Vagina (tissue), 2 donors: Measurements from ENCODE around the gene TEX2. TPM values are rescaled to one million over a fixed set of nuclear protein-coding genes. Genes with fewer than 3 reads are reported as not detected.
A peak's percentile ranks its signal among the peaks of the same experiment; 100 is the strongest.

ENCODE experiments used
- DNase-seq, 2 donors: peaks; one replicate each; pipeline ENCODE4 v3.0.0-alpha.2; 2017; ENCODE audit errors: extremely low spot score in 2 of 2
- H3K27ac ChIP-seq: fragments of 200-600 bp; sonication (generic); one replicate; pipeline ENCODE4 v1.5.1; 2019
- H3K27me3 ChIP-seq: fragments of 200-600 bp; sonication (generic); one replicate; pipeline ENCODE4 v1.5.1; 2019
- H3K36me3 ChIP-seq, 2 donors: fragments of 200-600 bp; sonication (generic); one replicate each; pipeline ENCODE4 v1.5.1; 2017 to 2019
- H3K4me1 ChIP-seq: fragments of 200-600 bp; sonication (generic); one replicate; pipeline ENCODE4 v1.5.1; 2019
- H3K4me3 ChIP-seq, 2 donors: fragments of 200-600 bp; sonication (generic); 1 replicate in 1 of 2; 2 replicates in 1 of 2; pipeline ENCODE4 v1.5.1; 2016 to 2019
- H3K9me3 ChIP-seq: fragments of 200-600 bp; sonication (generic); one replicate; pipeline ENCODE4 v1.5.1; 2019
- POLR2A ChIP-seq, 2 donors: fragments of 450-650 bp; IDR thresholded peaks; one replicate each; pipeline ENCODE4 v1.6.1; 2017; ENCODE audit warnings: antibody characterized with exemption in 2 of 2, mild to moderate bottlenecking in 2 of 2, moderate library complexity in 2 of 2
- POLR2AphosphoS5 ChIP-seq, 2 donors: sonication (generic); formaldehyde crosslinking; IDR thresholded peaks; one replicate each; pipeline ENCODE4 v1.9.0; 2017; ENCODE audit warnings: antibody characterized with exemption in 2 of 2, mild to moderate bottlenecking in 2 of 2, low read depth in 1 of 2; ENCODE audit not compliant: insufficient read depth in 1 of 2
- intact Hi-C: fragments of 100-400 bp; cut with DNase I; formaldehyde crosslinking; loops from one replicate; pipeline ENCODE4 v1.15.1; 2023
- total RNA-seq: library from RNA; depleted of rRNA; stranded (reverse); fragments of >200 nt; gene quantifications from one replicate; pipeline ENCODE4 v1.2.3, GENCODE V29; 2016
- TF ChIP-seq, protein P1 (sequence below), 3 experiments: fragments of 450-650 bp in 2 of 3; fragments of 200-600 bp in 1 of 3; sonication (generic) in 1 of 3; IDR thresholded peaks; one replicate each; pipeline ENCODE4 v1.5.1; 2017 to 2019; ENCODE audit warnings: antibody characterized with exemption in 3 of 3, mild to moderate bottlenecking in 2 of 3, moderate library complexity in 2 of 3

The TEX2 gene
- total RNA-seq, 1 donor from 2014 or later, result 32.4 TPM

GRCh38 chr17:64131606-64132270, 131.3 kb downstream of the TEX2 start:
- Histone ChIP-seq H3K27ac (peak overlapping the region; percentile 89), H3K4me1 (peaks cover 36% of the 10 kb centered on the region), H3K27me3 (no peaks in the 10 kb centered on the region), H3K36me3 (no peaks in the 10 kb centered on the region), H3K9me3 (no peaks in the 10 kb centered on the region), H3K4me3 (no peak overlapping the region)
- intact Hi-C loops, result loop anchor here (5.0 to 10.0 kb wide), 2 partner anchors 104 to 217 kb away; partner anchors contain the start of genes CSHL1 and GH1
- no peak for TF ChIP-seq POLR2A (IDR thresholded peaks at IDR 0.05)
- peak; percentile 17 to 20 for TF ChIP-seq POLR2AphosphoS5 (IDR thresholded peaks at IDR 0.05; ENCODE audit: insufficient read depth in 1 of 2, low read depth in 1 of 2)
- TF ChIP-seq, protein P1, sequence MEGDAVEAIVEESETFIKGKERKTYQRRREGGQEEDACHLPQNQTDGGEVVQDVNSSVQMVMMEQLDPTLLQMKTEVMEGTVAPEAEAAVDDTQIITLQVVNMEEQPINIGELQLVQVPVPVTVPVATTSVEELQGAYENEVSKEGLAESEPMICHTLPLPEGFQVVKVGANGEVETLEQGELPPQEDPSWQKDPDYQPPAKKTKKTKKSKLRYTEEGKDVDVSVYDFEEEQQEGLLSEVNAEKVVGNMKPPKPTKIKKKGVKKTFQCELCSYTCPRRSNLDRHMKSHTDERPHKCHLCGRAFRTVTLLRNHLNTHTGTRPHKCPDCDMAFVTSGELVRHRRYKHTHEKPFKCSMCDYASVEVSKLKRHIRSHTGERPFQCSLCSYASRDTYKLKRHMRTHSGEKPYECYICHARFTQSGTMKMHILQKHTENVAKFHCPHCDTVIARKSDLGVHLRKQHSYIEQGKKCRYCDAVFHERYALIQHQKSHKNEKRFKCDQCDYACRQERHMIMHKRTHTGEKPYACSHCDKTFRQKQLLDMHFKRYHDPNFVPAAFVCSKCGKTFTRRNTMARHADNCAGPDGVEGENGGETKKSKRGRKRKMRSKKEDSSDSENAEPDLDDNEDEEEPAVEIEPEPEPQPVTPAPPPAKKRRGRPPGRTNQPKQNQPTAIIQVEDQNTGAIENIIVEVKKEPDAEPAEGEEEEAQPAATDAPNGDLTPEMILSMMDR (IDR thresholded peaks at IDR 0.05), result no peak
- DNase-seq, result no peak

DNA sequence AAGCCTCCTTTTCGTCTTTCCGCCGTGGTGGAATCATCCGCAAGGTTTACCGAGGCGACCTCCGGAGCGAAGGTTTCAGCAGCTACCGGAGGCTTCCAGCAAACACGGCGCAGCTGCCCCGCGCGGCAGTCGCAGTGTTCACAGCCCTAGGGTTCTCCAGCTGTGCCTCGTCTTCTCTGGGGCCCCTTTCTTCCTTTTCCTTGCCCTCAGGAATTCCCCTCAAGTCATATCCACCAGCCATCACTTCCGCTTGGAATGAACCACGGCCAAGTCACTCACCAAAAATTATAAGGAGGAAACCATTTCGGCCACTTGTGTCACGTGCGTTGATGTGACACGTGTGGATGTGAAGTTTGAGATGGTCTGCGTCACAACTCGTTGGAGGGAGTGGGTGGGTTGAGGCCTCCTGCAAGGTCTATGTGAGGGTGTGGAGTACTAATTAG, 132.5 kb downstream of the TEX2 start:
- DNase-seq, result peak in 1 of 2 donors; percentile 94
- peak overlapping the region; percentile 89 for H3K27ac ChIP-seq
- intact Hi-C loops, result loop anchor here (5.0 to 10.0 kb wide), 2 partner anchors 103 to 216 kb away; partner anchors contain the start of genes CSHL1 and GH1
- no peaks in the 10 kb centered on the region for H3K27me3 ChIP-seq
- TF ChIP-seq POLR2AphosphoS5 (IDR thresholded peaks at IDR 0.05; ENCODE audit: insufficient read depth in 1 of 2, low read depth in 1 of 2) (peak in 1 of 2 donors; percentile 40), POLR2A (IDR thresholded peaks at IDR 0.05) (no peak)
- TF ChIP-seq, protein P1 (IDR thresholded peaks at IDR 0.05), result peak in 1 of 3 experiments; percentile 6
- peak overlapping the region; percentile 82 to 95 for H3K4me3 ChIP-seq
- no peaks in the 10 kb centered on the region for H3K36me3 ChIP-seq
- H3K4me1 ChIP-seq, result peaks cover 48% of the 10 kb centered on the region
- no peaks in the 10 kb centered on the region for H3K9me3 ChIP-seq

DNA sequence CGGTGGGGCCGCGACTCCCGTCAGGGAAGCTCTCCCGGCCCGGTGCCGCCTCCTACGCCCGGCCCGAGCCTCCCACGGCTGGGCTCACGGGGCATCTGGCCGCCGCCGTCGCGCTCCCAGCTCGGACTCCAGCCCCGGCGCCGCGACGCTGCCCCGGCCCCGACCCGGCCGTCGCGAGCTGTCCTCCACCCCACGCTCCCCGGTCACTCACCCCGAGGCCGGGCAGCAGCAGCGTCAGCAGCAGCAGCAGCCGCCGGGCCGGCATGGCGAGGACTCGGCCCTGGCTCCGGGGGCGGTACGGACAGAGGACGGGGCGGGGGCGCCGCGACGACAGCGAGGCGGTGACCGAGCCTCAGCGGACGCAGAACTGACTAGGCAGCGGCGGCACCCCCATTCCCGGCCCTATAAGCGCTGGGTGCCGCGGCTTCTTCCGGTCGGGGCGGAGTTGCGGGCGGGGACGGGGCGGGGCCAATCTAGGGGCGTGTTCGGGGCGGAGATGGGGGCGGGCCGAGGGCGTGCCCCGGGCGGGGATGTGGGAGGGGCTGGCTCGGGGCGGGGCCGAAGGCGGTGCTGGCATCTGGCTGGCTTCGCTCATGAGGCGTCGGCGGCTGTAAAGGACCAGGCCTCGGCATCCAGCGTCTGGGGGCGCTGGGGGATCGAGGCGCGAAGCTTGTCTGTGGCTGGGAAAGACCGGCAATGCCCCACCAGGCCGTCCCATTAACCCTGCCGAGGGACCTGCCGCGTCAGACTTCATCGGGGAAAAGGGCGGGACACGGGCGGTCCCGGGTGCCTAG, 133.1 kb downstream of the TEX2 start, which contains the start of gene ERN1:
Gene ERN1, minus strand, starts transcription at position 380 of the 794 bp plus-strand sequence. Its CDS starts 115 bp downstream, at position 265.
- no peaks in the 10 kb centered on the region for H3K9me3 ChIP-seq
- peak; percentile 48 to 98 for TF ChIP-seq POLR2AphosphoS5 (IDR thresholded peaks at IDR 0.05; ENCODE audit: insufficient read depth in 1 of 2, low read depth in 1 of 2)
- peak in 1 of 2 donors; percentile 88 for TF ChIP-seq POLR2A (IDR thresholded peaks at IDR 0.05)
- TF ChIP-seq, protein P1 (IDR thresholded peaks at IDR 0.05), result no peak
- H3K4me1 ChIP-seq, result peaks cover 51% of the 10 kb centered on the region
- H3K27me3 ChIP-seq, result no peaks in the 10 kb centered on the region
- peak within 1 kb of the TSS; percentile 89 for H3K27ac ChIP-seq
- intact Hi-C loops, result loop anchor here (5.0 to 10.0 kb wide), 2 partner anchors 103 to 215 kb away; partner anchors contain the start of genes CSHL1 and GH1
- DNase-seq, result peak in 1 of 2 donors; percentile 96
- no peaks in the 10 kb centered on the region for H3K36me3 ChIP-seq
- H3K4me3 ChIP-seq, result peak within 1 kb of the TSS; percentile 82 to 95

- no peak for DNase-seq
- intact Hi-C loops, result no loop called here
- Histone ChIP-seq H3K27ac (peak overlapping the region; percentile 89), H3K36me3 (no peaks in the 10 kb centered on the region), H3K27me3 (no peaks in the 10 kb centered on the region), H3K4me1 (peaks cover 51% of the 10 kb centered on the region), H3K4me3 (peak overlapping the region; percentile 82 to 95), H3K9me3 (no peaks in the 10 kb centered on the region)
- TF ChIP-seq POLR2A (IDR thresholded peaks at IDR 0.05) (no peak), POLR2AphosphoS5 (IDR thresholded peaks at IDR 0.05; ENCODE audit: insufficient read depth in 1 of 2, low read depth in 1 of 2) (no peak)
- TF ChIP-seq, protein P1 (IDR thresholded peaks at IDR 0.05), result no peak
These were observed 133.6 kb downstream of the TEX2 start for GRCh38 chr17:64129515-64129764.
